GM21423 (cell line): ENCODE data around the gene IDUA.
"Not testable (repeated sequence)": the region's sequence is repeated elsewhere in the genome, so short reads cannot be mapped to it uniquely, and the experiment has no call there.

ENCODE experiments used
- ATAC-seq: cut with Tn5 transposase; IDR thresholded peaks from one replicate; pipeline ENCODE4 v1.9.1; 2021; ENCODE audit warnings: mild to moderate bottlenecking, moderate library complexity; ENCODE audit not compliant: unreplicated experiment

Gene IDUA

GRCh38 chr4:1043162-1043561, 56.3 kb downstream of the IDUA start:
- ATAC-seq, result no peak

DNA sequence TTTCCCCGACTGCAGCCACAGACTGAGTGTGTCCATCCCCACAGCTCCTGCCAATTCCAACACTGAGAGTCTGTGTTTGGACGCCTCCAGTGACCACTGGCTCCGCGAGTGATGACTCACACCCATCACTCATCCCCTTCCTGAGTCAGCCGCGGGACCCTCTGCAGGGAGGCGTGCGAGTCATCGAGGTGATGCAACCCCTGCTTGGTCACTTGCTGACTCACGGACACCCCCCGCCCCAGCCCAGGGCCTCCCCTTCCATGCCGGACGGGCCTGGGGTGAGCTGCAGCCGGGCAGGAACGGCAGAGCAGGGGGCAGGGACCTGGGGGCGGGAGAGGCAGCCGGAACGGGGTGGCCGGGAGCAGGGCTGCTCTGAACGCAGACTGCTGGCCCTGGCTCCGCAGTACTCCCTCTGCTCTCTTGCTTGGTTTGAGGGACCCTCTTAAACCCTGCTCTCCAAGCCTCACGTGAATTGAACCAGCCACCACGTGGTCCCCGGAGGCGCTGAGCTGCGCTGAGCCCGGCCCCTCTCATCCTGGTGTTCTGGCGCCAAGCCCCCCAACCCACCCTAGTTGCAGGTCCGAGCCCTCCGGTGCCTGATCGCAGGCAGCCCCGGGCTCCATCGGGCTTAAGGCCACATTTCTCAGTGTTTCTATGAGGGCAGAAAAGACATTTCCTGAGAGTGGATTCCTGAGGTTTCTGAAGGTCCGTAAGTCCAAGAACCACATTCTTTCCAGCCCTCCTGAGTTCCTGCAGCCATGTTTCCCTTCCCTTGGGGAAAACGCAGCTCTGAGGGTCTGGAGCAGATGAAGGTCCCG, 57.0 kb downstream of the IDUA start:
- ATAC-seq, result no peak

DNA sequence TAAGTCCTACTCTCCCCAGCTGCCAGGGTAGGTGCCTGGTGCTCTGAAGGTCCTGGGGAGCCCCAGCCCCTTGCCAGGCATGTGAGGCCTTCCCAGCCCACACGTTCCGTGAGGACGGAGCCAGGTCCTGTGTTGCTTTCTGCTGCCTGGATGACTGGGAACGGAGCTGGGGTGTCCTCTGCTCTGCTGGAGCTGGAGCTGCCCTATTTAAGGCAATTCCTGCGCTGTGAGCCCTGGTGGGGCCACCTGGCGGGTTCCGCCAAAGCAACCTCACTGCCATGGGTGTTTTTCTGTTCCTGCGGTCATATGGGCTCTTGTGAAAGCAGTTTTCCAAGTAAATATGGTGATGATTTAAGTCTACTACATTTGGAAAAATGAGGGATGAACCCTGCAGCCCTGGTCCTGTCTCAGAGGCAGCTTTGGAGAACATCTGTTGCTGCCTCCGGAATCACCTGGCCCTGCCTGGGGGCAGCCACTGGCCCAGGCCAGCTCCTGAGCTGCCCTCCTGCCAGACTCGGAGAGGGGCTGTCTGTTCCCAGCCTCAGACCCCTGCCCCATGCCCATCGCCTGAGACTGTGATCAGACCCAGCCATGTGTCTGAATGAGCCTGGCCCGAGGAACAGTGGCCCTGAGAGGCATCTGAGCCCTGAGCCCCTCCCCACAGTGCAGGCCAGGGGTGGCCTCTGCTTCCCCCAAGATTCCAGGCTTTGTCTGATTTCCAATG, 57.8 kb downstream of the IDUA start:
- ATAC-seq, result no peak

- no peak for ATAC-seq
These were observed 58.4 kb downstream of the IDUA start for GRCh38 chr4:1045193-1045594.

GRCh38 chr4:1045595-1046201, 58.9 kb downstream of the IDUA start:
- ATAC-seq, result no peak

DNA sequence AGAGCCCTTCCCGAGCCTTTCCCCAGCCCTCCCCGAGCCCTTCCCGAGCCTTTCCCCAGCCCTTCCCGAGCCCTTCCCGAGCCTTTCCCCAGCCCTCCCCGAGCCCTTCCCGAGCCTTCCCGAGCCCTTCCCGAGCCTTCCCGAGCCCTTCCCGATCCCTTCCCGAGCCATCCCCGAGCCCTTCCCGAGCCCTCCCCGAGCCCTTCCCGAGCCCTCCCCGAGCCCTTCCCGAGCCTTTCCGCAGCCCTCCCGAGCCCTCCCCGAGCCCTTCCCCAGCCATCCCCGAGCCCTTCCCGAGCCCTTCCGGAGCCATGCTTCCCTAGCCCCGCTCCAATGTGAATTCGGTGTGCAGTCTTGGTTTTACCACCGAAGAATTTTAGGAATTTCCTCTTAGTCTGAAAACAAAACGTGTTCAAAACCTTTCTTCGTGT, 59.8 kb downstream of the IDUA start:
- ATAC-seq, result not testable (repeated sequence)

DNA sequence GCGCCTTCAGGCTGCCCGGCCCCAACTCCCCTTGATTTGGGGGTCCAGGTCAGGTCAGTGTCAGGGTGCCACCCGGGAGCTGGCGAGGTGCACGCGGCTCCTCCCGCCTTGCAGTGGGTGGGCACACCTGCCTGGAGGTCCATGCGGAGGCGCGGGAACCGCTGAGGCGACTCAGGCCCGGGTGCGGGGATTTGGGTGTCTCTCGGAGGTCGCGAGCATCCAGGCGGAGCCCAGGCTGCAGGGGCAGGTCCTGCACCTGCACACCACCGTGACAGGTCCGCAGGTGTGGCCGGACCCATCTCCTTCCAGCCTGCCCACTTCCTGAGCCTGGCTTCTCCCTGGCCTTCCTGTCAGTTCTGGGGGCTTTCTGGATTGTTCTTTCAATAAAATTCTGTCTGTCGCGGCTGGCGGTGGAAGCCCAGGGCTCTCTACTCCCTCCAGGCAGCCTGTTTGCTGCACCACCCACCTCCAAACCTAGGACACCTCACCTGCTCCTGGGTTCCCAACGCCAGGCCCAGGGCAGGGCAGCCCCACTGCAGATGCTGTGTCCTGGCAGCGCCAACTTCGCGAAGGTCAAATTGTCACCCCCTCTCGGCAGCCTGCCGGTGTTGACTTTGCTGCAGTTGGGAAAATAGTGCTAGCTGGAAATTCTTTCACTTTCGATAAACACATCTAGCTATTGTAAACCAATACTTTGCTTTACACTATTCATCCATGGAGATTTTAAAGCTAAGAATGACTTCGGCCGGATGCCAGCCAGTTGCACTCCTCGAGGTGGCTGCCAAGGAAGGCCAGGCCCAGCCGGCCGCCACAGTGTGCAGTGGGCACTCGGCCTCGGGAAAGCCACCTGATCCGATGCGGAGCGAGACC, 60.5 kb downstream of the IDUA start:
- no peak for ATAC-seq

- no peak for ATAC-seq
These were observed 61.3 kb downstream of the IDUA start for GRCh38 chr4:1047976-1048772.

DNA sequence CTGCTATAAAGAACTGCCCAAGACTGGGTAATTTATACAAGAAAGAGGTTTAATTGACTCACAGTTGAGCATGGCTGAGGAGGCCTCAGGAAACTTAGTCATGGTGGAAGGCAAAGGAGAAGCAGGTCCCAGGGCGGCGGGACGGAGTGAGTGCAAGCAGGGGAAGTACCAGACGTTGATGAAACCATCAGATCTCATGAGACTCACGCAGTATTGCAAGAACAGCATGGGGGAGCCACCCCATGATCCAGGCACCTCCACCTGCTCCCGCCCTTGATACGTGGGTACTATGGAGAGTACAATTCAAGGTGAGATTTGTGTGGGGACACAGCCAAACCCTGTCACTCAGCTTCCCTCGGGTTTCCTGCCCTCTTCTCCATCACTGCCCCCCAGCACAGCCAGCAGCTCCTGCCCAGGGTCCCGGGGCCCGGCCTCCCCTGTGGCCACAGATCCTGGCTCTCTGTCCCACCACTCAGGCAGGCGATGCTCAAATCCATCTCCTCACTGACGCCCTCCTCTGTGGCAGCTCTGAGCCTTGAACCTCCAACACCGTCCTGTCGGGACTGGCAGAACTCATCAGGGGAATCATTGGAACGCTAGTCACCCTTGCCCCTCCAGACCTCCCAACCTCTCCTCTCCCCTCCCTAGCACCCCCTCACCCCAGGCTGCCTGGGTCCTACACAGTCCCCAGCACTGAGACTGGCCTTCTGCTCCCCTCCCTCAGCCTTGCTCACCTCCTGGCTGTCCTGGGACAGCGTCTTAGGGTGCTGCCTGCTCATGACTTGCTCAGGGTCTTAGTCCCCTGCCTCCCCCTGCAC, 62.1 kb downstream of the IDUA start:
- ATAC-seq, result no peak

DNA sequence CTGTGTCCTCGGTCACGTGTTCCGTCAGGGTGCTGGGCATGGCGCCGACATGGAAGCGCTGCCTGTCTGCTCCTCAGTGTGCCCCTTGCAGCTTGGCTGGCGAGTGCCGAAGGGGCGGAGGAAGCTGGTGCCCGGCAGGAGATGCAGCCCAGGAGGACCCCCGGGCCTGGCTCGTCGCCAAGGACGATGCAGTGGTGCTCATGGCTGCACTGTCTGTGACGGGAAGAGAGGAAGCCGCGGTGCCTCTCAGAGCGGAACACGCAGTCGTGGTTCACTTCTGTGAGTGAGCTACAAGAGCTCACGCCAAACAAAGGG, 62.7 kb downstream of the IDUA start:
- no peak for ATAC-seq

DNA sequence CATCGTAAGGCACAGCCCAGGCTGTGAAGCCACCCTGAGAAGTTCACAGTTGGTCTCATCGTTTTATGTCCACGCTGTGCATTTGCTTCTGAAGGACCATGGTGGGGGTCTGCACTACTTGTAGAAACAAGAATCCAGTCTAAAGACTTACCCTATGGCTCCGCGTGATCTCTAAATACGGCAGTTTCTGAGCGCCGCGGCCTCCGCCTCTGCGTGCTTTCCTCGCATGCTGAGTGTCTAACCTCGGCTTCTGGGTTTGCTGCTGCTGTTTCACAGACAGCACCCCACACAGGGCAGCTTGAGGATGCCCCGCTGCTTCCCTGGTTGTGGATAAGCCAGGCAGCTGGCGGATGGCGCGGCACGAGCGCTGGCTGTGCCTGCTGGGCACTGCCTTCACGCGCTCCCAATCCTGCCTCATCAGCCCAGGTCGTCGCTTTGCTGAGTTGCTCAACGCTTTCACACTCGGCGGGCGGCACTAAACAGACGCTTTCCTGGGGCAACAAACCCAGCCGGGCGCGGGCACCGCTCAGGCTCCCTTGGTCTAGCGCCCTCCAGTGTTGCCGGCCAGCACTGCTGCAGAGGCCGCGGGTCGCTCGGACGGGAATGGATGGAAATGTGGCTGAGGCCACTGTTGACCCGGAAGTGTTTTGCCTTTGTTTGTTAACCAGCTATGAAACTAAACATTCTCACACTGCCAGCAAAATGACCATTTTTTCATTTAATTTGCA, 63.8 kb downstream of the IDUA start:
- no peak for ATAC-seq

- ATAC-seq, result no peak
These were observed 64.6 kb downstream of the IDUA start for GRCh38 chr4:1051472-1051871.

GRCh38 chr4:1052231-1052671, 65.4 kb downstream of the IDUA start:
- no peak for ATAC-seq

GRCh38 chr4:1053080-1053661, 66.3 kb downstream of the IDUA start:
- no peak for ATAC-seq

DNA sequence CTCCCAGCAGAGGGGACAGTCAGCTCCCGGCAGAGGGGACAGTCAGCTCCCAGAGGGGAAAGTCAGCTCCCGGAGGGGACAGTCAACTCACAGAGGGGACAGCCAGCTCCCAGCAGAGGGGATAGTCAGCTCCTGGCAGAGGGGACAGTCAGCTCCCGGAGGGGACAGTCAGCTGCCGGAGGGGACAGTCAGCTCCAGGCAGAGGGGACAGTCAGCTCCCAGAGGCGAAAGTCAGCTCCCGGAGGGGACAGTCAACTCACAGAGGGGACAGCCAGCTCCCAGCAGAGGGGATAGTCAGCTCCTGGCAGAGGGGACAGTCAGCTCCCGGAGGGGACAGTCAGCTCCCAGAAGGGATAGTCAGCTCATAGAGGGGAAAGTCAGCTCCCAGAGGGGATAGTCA, 67.0 kb downstream of the IDUA start:
- ATAC-seq, result not testable (repeated sequence)
